ENCODE measurements around the gene PCDHGB2. TPM values are rescaled to one million over a fixed set of nuclear protein-coding genes. Genes with fewer than 3 reads are reported as not detected.

PCDHGB2 gene
- total RNA-seq, 1 donor from 2014 or later, result 8.3 TPM

DNA sequence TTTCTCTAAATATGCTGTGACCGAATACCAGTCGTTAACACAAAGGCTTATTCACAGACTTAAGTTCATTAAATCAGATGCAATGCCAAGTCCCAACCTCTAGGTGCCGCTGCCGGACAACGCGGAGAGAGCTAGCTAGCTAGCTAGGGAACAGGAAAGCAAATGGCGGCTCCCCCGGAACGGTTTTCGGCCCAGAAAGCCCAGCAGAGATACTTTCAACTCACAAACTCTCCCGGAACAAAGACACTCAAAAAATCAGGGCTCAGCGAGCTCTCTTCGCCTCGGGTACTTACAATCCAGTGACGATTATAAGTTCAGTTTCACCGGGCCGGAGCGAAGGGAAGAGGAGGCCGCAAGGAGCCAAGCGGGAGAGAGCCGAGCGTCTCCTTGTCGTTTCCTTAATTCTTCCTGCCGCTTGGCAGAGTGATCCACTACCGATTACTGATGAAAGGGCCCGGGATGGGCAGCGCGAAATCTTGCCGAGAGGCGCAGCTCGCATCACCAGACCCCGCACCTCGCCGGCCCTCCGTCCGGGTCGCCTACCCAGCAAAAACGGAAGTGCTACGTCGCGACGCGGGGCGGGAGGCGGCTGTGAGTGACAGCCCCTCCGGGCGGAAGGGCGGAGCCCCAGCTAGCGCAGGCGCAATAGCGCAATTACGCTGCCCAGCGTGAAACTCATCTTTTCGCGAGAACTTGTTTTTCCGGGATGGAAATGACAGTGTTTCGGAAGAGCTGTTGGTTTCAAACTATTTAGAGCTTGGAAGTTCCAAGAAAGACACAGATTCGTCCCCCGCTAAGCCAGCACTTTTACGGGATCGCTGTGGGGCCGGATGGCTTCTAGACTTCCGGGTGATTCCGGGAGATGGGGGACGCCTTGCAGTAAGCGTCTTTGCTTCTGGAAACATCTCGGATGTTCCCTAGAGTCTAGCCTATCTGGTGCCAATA lies 39.3 kb upstream of the PCDHGB2 start, which contains the start of gene TAF7:
Gene TAF7 (minus strand): TSS at position 560 of the 945 bp plus-strand sequence. CDS start 740 bp downstream, outside the sequence.
- Histone ChIP-seq H3K36me3 (peaks cover 0 to 40% of the 10 kb centered on the region in 2 donors), H3K4me3 (peak within 1 kb of the TSS; percentile 74 to 95), H3K27me3 (no peaks in the 10 kb centered on the region), H3K9me3 (peaks cover 46% of the 10 kb centered on the region), H3K4me1 (peaks cover 6% of the 10 kb centered on the region), H3K27ac (peak within 1 kb of the TSS; percentile 93)
- DNase-seq (ENCODE audit: extremely low spot score in 2 of 2), result no peak
- peak in 1 of 2 donors; percentile 91 for TF ChIP-seq POLR2A (IDR thresholded peaks at IDR 0.05)
- TF ChIP-seq POLR2AphosphoS5 (IDR thresholded peaks at IDR 0.05; ENCODE audit: insufficient read depth in 1 of 2, low read depth in 1 of 2), result peak; percentile 91 to 99
- TF ChIP-seq, protein P1, sequence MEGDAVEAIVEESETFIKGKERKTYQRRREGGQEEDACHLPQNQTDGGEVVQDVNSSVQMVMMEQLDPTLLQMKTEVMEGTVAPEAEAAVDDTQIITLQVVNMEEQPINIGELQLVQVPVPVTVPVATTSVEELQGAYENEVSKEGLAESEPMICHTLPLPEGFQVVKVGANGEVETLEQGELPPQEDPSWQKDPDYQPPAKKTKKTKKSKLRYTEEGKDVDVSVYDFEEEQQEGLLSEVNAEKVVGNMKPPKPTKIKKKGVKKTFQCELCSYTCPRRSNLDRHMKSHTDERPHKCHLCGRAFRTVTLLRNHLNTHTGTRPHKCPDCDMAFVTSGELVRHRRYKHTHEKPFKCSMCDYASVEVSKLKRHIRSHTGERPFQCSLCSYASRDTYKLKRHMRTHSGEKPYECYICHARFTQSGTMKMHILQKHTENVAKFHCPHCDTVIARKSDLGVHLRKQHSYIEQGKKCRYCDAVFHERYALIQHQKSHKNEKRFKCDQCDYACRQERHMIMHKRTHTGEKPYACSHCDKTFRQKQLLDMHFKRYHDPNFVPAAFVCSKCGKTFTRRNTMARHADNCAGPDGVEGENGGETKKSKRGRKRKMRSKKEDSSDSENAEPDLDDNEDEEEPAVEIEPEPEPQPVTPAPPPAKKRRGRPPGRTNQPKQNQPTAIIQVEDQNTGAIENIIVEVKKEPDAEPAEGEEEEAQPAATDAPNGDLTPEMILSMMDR (IDR thresholded peaks at IDR 0.05), result peak; percentile 28 to 61 (median 35)
- intact Hi-C loops (cut with DNase I), result loop anchor here (5.0 kb wide), 1 partner anchor 242 kb away; no protein-coding TSS in a partner anchor

DNA sequence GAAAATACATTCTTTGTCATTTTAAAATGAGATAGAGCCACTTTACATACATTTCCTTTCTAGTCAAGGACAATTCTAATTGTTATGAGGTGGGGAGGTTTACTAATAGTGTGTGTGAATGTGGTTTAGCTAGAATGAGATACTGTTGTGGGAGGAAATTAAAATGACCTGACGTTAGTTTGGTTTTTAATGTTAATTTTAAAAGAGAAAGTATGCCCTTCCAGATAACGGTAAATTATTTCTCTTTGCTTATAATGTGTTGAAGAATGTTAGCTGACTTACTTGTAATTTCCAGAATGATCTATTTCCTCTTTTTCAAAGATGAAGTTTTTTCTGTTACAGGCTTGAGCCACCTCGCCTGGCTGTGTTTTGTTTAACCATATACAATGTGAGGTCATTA lies 37.5 kb upstream of the PCDHGB2 start:
- Histone ChIP-seq H3K4me3 (no peak overlapping the region), H3K4me1 (peaks cover 6% of the 10 kb centered on the region), H3K27ac (no peak overlapping the region), H3K36me3 (peaks cover 0 to 26% of the 10 kb centered on the region in 2 donors), H3K9me3 (peaks cover 32% of the 10 kb centered on the region), H3K27me3 (no peaks in the 10 kb centered on the region)
- no peak for TF ChIP-seq POLR2A (IDR thresholded peaks at IDR 0.05)
- TF ChIP-seq POLR2AphosphoS5 (IDR thresholded peaks at IDR 0.05; ENCODE audit: insufficient read depth in 1 of 2, low read depth in 1 of 2), result no peak
- TF ChIP-seq, protein P1 (IDR thresholded peaks at IDR 0.05), result no peak
- intact Hi-C loops (cut with DNase I), result loop anchor here (5.0 kb wide), 1 partner anchor 240 kb away; no protein-coding TSS in a partner anchor
- DNase-seq (ENCODE audit: extremely low spot score in 2 of 2), result no peak

DNA sequence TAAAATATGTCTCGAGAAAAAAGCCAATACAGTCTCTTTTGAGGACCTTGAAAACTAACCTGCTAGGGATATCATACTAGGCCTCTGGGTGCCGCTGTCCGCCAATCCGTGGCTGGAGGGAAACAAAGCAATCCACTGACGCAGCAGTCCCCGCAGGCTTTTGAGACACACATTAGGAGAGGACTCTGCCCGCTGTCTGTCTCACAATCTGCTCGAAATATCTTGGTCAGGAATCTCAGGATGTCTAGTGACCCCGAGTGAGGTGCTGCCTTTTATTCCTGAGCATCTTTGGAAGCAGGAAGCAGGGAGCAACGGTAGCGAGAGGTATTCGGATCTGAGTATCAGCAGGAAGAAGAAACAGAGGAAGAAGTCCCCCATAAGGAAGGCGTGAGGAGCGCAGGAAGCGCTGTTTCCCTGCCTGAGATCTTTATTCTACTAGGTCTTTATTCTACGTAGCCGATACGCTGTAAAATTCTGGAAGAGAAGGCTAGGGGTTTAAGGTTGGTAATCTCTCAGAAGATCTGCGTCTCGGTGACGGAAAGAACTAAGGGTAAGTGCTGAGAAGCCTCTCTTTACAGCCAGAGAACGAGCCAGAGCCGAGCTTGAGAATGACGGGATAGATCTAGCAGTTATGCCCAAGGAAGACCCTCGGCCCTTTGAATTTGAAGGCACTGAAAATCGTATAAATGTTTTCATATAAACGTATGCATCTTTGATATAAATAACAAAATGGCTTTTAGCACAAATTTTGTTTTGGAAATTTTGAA lies 33.5 kb upstream of the PCDHGB2 start:
- Histone ChIP-seq H3K4me3 (peak overlapping the region; percentile 21 to 29), H3K27me3 (no peaks in the 10 kb centered on the region), H3K36me3 (no peaks in the 10 kb centered on the region), H3K9me3 (peaks cover 15% of the 10 kb centered on the region), H3K4me1 (no peaks in the 10 kb centered on the region), H3K27ac (no peak overlapping the region)
- no peak for DNase-seq (ENCODE audit: extremely low spot score in 2 of 2)
- TF ChIP-seq POLR2AphosphoS5 (IDR thresholded peaks at IDR 0.05; ENCODE audit: insufficient read depth in 1 of 2, low read depth in 1 of 2), result no peak
- TF ChIP-seq, protein P1 (IDR thresholded peaks at IDR 0.05), result peak in 1 of 3 experiments; percentile 17
- intact Hi-C loops (cut with DNase I), result no loop called here

DNA sequence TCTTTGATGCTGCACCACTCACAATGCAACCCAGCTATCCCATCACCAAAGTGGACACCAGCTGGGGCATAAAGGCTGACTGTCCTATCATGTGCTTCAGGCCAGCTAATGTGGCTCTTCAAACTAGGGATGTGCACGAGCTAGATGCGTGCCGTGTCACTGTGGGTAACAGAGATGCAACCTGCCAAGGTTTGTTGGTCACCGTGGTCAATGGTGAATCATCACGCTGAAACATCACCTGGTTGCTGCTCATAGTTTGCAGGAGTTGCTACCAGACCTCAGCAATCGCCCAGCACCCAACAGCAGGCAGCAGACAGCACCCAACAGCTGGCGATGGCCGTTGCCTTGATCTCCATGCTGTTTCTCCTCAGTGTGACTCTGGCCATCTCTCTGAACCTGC lies 31.6 kb upstream of the PCDHGB2 start:
- no peak for DNase-seq (ENCODE audit: extremely low spot score in 2 of 2)
- TF ChIP-seq POLR2AphosphoS5 (IDR thresholded peaks at IDR 0.05; ENCODE audit: insufficient read depth in 1 of 2, low read depth in 1 of 2), result no peak
- TF ChIP-seq, protein P1 (IDR thresholded peaks at IDR 0.05), result no peak
- no peak for TF ChIP-seq POLR2A (IDR thresholded peaks at IDR 0.05)
- intact Hi-C loops (cut with DNase I), result no loop called here
- Histone ChIP-seq H3K27me3 (no peaks in the 10 kb centered on the region), H3K4me3 (no peak overlapping the region), H3K9me3 (peaks cover 27% of the 10 kb centered on the region), H3K27ac (no peak overlapping the region), H3K36me3 (no peaks in the 10 kb centered on the region), H3K4me1 (no peaks in the 10 kb centered on the region)
